ENCODE data around the gene FRS2. TPM values are rescaled to one million over a fixed set of nuclear protein-coding genes. Genes with fewer than 3 reads are reported as not detected.

FRS2 gene
- total and polyA plus RNA-seq, 9 of the 15 experiments (the other 6 are each of a cell fraction or from before 2014, with no cell fraction given): 1.0 to 9.1 (median 6.0) TPM

DNA sequence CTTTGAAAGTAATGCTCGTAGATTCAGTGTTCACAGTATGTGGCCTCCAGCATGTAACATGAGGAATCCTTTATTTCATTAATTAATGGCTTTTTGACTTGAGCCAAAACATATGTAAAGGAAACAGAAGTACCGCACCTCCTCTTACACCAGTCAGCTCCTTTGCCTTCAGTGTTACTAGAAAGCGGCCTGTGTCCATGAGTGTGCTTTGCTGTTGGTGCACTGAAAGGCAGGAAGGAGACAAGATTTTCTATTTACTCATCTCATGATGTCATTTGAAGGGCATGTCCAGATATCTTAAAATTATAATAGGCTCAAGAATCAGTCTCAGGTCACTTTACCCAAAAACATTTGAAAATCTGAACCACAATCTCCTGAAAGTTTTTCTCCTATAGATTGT lies 105.2 kb downstream of the FRS2 start:
- ChIA-PET CTCF (ENCODE audit: low intra/inter-chr PET ratio) (no interaction called here), POLR2A (interaction anchor here (0.7 kb wide), 1 partner anchor 251 kb away, joined by 3 read pairs; no protein-coding TSS in a partner anchor)
- TF ChIP-seq RNF219 (CRISPR knock-in tag; IDR thresholded peaks at IDR 0.05) (no peak), TCF3 (CRISPR knock-in tag; IDR thresholded peaks at IDR 0.05) (no peak), IRF2 (CRISPR knock-in tag; IDR thresholded peaks at IDR 0.05) (no peak), MAFF (IDR thresholded peaks at IDR 0.05; ENCODE audit: low read length) (no peak), MEF2A (IDR thresholded peaks at IDR 0.05; ENCODE audit: control insufficient read depth, low read depth, low read length) (no peak)
- TF ChIP-seq, protein P1, sequence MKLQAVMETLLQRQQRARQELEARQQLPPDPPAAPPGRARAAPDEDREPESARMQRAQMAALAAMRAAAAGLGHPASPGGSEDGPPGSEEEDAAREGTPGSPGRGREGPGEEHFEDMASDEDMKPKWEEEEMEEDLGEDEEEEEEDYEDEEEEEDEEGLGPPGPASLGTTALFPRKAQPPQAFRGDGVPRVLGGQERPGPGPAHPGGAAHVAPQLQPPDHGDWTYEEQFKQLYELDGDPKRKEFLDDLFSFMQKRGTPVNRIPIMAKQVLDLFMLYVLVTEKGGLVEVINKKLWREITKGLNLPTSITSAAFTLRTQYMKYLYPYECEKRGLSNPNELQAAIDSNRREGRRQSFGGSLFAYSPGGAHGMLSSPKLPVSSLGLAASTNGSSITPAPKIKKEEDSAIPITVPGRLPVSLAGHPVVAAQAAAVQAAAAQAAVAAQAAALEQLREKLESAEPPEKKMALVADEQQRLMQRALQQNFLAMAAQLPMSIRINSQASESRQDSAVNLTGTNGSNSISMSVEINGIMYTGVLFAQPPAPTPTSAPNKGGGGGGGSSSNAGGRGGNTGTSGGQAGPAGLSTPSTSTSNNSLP (IDR thresholded peaks at IDR 0.05; ENCODE audit: borderline replicate concordance, low read depth, low read length): no peak
- no peak overlapping the region for H3K4me3 ChIP-seq
- 95% methylated on average over 3 of the region's 3 CpGs for WGBS (ENCODE audit: insufficient coverage, low coverage, missing lambda C conversion rate)
- no peaks in the 10 kb centered on the region for H3K9me3 ChIP-seq (replicated peaks; ENCODE audit: control insufficient read depth, insufficient read depth, low read depth, low read length)
- in situ Hi-C loops (cut with MboI): loop anchor here (10.0 kb wide), 1 partner anchor 221 kb away; the partner anchor contains the start of gene YEATS4
- H3K9me1 ChIP-seq (ENCODE audit: control insufficient read depth, insufficient read depth, low read length): no peaks in the 10 kb centered on the region
- no peak for ATAC-seq
- H3K4me2 ChIP-seq (ENCODE audit: insufficient read depth, low read length): no peak overlapping the region
- H3K9ac ChIP-seq (ENCODE audit: insufficient read depth in 1 of 2, low read depth in 2 of 2, low read length in 2 of 2): no peak overlapping the region
- FAIRE-seq: no peak
- no peak for DNase-seq (ENCODE audit: extremely low read depth in 1 of 4, low spot score in 3 of 4)
- peaks cover 33% of the 10 kb centered on the region for H3K36me3 ChIP-seq (ENCODE audit: control insufficient read depth, insufficient read depth, low read length)
- H3K27ac ChIP-seq (ENCODE audit: extremely low read depth, low read depth, low read length): no peak overlapping the region
- no peaks in the 10 kb centered on the region for H3K4me1 ChIP-seq (replicated peaks in 1 of 2; ENCODE audit: control insufficient read depth in 2 of 2, insufficient read depth in 2 of 2, low read length in 2 of 2)
- H2AFZ ChIP-seq (ENCODE audit: low read depth, low read length): no peak overlapping the region
- H3K79me2 ChIP-seq (ENCODE audit: control insufficient read depth, insufficient read depth, low read length): no peaks in the 10 kb centered on the region
- H4K20me1 ChIP-seq (replicated peaks; ENCODE audit: control insufficient read depth, insufficient read depth, low read length): no peaks in the 10 kb centered on the region
- BruUV-seq (replicated peaks): no TSS peak
- no peaks in the 10 kb centered on the region for H3K27me3 ChIP-seq (ENCODE audit: control insufficient read depth in 2 of 2, insufficient read depth in 2 of 2, low read length in 2 of 2)
- intact Hi-C loops (cut with micrococcal nuclease): no loop called here

All from K562 (cell line).